Bronchial epithelial cell (primary cell): ENCODE results near the gene GRIK3. TPM values are rescaled to one million over a fixed set of nuclear protein-coding genes. Genes with fewer than 3 reads are reported as not detected.
A peak's percentile ranks its signal among the peaks of the same experiment; 100 is the strongest.

Experiments used
- DNase-seq: peaks from one replicate; pipeline ENCODE4 v3.0.0-alpha.2; 2010; ENCODE audit warnings: low read depth
- FAIRE-seq: peaks from 2 replicates; lab custom pipeline; 2011; peaks lifted over from hg19 to GRCh38; lab: Jason Lieb, UNC
- H3K27me3 ChIP-seq: 2 replicates; pipeline ENCODE4 v1.5.1; 2011; ENCODE audit warnings: low read length; ENCODE audit not compliant: control insufficient read depth, insufficient read depth
- H3K36me3 ChIP-seq: 2 replicates; pipeline ENCODE4 v1.5.1; 2011; ENCODE audit warnings: low read length; ENCODE audit not compliant: control insufficient read depth, insufficient read depth
- H3K4me3 ChIP-seq: 2 replicates; pipeline ENCODE4 v1.5.1; 2011; ENCODE audit warnings: mild to moderate bottlenecking, low read depth, low read length, control low read depth
- total RNA-seq: library from RNA; depleted of rRNA; stranded (reverse); fragments of >200 nt; gene quantifications from 2 replicates; pipeline ENCODE4 v1.2.1, GENCODE V29; 2014
- TF ChIP-seq, protein P1 (sequence below): IDR thresholded peaks from 2 replicates; pipeline ENCODE4 v1.5.1; 2011; ENCODE audit warnings: mild to moderate bottlenecking, moderate library complexity, low read length, control low read depth, inconsistent platforms; ENCODE audit not compliant: insufficient read depth, severe bottlenecking

GRIK3 gene
- total RNA-seq, 1 donor from 2014 or later, result under 0.01 TPM

DNA sequence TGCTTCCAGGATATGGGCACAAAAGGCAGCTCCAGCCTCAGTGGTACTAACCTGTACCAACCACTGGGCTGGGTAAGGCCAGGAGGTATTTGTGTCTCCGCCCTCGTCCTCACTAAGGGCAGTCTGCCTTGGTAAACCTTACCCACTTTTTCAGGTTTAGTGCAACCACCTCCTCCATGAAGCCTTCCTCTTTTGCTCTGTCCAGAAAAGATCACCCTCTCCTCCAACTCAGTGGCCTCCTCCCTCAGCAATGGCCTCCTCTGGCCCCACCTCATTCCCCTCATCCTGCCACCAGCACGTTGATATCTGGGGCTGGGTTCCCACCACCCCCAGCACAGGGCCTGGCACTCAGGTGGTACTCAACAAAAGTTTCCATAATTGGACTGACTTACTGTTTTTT lies 161.5 kb downstream of the GRIK3 start:
- FAIRE-seq, result no peak
- Histone ChIP-seq H3K36me3 (no peaks in the 10 kb centered on the region), H3K27me3 (no peaks in the 10 kb centered on the region), H3K4me3 (no peak overlapping the region)
- no peak for DNase-seq
- TF ChIP-seq, protein P1, sequence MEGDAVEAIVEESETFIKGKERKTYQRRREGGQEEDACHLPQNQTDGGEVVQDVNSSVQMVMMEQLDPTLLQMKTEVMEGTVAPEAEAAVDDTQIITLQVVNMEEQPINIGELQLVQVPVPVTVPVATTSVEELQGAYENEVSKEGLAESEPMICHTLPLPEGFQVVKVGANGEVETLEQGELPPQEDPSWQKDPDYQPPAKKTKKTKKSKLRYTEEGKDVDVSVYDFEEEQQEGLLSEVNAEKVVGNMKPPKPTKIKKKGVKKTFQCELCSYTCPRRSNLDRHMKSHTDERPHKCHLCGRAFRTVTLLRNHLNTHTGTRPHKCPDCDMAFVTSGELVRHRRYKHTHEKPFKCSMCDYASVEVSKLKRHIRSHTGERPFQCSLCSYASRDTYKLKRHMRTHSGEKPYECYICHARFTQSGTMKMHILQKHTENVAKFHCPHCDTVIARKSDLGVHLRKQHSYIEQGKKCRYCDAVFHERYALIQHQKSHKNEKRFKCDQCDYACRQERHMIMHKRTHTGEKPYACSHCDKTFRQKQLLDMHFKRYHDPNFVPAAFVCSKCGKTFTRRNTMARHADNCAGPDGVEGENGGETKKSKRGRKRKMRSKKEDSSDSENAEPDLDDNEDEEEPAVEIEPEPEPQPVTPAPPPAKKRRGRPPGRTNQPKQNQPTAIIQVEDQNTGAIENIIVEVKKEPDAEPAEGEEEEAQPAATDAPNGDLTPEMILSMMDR, result no peak

DNA sequence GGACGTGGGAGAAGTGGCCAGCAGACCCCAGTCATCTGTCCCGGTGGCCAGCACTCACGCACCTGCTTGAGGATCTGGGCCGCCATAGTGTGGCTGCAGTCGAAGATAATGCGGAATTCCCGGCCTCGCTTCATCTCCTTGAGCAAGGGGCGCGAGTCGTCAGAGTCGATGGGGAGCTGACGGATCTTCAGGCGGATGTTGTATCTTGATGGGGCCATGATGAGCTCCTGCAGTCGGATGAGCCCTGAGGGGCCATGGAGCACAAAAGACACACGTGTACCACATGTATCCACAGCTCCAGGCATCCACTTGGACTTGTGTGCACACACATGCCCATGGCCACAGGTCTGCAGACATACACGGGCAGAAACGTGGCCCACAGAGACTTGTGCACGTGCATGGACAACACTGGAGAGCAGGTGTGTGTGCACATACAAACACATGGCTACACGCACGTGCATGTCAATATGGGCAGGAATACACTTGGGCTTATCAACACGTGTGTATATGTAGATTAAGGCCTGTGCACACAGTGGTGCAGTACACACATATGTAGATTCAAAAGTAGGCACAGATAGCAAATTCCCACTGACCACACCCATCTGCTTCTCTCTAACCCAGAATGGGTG lies 162.1 kb downstream of the GRIK3 start:
- DNase-seq (no peak), FAIRE-seq (no peak)
- H3K4me3 ChIP-seq, result no peak overlapping the region
- H3K27me3 ChIP-seq, result no peaks in the 10 kb centered on the region
- H3K36me3 ChIP-seq, result no peaks in the 10 kb centered on the region
- TF ChIP-seq, protein P1, result no peak

DNA sequence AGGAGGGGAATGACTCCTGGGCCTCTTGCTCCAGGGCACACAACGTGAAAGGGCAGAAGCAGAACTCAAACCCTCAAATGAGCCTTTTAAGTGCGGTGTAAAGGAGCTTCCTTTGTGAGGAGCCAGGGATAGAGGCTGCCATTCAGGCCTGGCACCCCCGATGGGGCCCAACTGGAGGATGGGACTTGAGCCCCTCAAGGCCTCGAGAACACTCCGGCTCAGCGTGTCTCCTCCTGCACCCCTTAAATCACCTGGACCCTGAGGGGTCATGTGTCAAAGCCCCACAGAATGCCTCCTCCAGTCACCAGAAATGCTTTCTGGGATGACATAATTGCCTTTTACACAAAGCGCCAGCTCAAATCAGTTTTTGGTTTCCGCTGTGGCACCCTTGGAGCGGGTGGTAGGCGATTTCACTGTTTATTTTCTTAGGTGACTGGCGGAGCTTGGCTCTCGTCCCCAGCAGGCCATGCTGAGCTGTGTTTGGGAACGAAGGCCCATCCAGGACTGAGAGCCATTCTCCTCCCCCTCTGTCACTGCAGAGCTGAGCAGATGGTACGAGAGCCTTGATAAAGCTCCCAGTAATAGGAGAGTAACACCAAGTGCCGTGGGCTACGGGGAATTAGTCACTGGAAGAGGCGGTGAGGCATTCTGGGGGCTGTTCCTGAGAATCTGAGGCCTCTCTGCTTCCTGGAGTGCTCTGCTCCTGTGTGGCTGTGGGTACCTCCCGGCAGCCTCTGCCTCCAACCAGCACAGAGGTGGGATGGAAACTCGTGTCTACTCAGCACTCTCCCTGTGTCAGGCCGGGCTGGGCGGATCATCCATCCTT lies 163.0 kb downstream of the GRIK3 start:
- TF ChIP-seq, protein P1, result no peak
- Histone ChIP-seq H3K27me3 (no peaks in the 10 kb centered on the region), H3K36me3 (no peaks in the 10 kb centered on the region), H3K4me3 (no peak overlapping the region)
- FAIRE-seq (peak; percentile 36), DNase-seq (no peak)

DNA sequence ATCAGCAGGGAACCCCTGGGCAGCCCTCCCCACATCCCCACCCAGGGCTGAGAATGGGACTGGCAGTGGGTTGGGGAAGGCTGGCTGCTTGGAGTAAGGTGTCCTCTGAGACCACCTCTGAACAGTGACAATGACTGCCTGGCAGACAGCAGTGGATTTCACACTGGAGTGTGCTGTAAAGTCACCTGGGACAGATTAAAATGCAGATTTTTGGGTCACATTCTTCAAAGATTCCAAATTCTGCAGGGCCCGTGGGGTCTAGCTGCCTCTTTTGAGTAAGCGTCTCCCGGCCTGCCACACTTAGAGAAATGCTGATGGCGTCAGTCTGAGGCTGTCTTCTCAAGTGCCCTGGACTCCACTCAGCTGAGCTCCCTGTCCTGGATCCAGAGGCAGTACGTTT lies 164.5 kb downstream of the GRIK3 start:
- DNase-seq, result no peak
- no peak for FAIRE-seq

DNA sequence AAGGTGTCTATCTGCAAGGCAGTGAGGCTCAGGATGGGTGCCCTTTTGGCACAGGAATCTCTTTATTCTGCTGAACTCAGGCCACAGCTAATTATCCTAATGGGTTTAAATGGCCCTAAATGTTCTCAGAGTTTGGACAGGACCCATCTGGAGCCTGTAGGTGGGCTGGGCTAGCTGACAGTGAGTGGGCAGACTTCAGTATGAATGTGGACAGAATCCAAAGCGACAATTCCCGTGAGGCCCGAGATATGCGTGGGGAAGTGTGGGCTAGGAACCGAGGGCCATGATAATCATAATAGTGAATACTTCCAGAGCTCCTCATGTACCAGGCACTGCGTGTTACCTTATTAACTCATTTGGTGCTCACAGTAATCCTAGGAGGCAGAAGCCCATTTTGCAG lies 165.3 kb downstream of the GRIK3 start:
- DNase-seq, result no peak
- no peaks in the 10 kb centered on the region for H3K36me3 ChIP-seq
- no peak overlapping the region for H3K4me3 ChIP-seq
- peak; percentile 40 for FAIRE-seq
- TF ChIP-seq, protein P1, result no peak
- no peaks in the 10 kb centered on the region for H3K27me3 ChIP-seq

More for the DNA sequence above, 164.5 kb downstream of the GRIK3 start:
- TF ChIP-seq, protein P1, result no peak
- no peaks in the 10 kb centered on the region for H3K27me3 ChIP-seq
- no peak overlapping the region for H3K4me3 ChIP-seq
- no peaks in the 10 kb centered on the region for H3K36me3 ChIP-seq
